GM12801 (cell line): ENCODE measurements around the gene PYCR2.

Source experiments
- TF ChIP-seq, protein P1 (sequence below): IDR thresholded peaks from one replicate; pipeline ENCODE4 v1.5.1; 2011; ENCODE audit warnings: control low read depth; ENCODE audit not compliant: insufficient read length; ENCODE audit errors: extremely low read depth

PYCR2 gene

DNA sequence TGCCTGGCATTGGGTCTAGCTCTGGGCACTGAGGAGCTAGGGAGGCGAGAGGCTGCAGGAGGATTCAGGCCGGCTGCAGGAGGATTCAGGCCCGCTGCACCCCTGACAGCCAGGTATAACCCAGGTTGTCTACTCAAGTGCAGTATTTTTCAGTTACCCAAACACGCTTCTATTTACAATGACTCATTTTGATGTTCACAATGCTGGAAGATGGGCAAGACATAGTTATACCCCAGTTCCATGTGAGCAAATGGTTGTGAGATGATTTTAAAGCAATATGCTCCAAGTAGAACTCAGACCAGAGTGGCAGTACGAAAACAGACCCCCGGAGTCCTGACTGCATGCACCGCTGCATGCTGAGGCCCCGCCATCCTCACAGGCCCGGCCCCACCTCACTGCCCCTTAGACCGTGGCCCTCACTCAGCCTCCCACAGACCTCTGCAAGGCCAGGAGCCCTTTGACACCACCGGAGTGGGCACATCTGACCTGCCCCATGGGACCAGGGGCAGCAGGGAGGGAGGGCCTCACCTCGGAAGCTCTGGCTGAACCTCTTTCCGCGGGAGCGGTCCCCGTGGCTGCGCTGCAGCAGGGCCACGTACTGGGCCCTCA is 35.7 kb downstream of the PYCR2 start:
- TF ChIP-seq, protein P1, sequence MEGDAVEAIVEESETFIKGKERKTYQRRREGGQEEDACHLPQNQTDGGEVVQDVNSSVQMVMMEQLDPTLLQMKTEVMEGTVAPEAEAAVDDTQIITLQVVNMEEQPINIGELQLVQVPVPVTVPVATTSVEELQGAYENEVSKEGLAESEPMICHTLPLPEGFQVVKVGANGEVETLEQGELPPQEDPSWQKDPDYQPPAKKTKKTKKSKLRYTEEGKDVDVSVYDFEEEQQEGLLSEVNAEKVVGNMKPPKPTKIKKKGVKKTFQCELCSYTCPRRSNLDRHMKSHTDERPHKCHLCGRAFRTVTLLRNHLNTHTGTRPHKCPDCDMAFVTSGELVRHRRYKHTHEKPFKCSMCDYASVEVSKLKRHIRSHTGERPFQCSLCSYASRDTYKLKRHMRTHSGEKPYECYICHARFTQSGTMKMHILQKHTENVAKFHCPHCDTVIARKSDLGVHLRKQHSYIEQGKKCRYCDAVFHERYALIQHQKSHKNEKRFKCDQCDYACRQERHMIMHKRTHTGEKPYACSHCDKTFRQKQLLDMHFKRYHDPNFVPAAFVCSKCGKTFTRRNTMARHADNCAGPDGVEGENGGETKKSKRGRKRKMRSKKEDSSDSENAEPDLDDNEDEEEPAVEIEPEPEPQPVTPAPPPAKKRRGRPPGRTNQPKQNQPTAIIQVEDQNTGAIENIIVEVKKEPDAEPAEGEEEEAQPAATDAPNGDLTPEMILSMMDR, result no peak

DNA sequence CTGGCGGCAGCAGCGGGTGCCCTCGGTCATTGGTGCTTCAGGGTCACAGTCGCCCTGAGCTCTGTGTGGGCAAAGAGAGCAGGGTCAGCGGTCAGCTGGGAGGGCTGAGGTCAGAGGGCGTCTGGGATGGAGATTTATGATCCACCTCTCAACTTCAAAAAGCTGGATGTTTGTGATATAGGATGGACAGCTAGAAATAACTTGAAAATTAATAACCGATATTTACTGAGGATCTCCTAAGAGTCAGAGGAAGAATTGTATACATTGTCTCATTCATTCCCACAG is 37.1 kb downstream of the PYCR2 start:
- TF ChIP-seq, protein P1, result no peak

DNA sequence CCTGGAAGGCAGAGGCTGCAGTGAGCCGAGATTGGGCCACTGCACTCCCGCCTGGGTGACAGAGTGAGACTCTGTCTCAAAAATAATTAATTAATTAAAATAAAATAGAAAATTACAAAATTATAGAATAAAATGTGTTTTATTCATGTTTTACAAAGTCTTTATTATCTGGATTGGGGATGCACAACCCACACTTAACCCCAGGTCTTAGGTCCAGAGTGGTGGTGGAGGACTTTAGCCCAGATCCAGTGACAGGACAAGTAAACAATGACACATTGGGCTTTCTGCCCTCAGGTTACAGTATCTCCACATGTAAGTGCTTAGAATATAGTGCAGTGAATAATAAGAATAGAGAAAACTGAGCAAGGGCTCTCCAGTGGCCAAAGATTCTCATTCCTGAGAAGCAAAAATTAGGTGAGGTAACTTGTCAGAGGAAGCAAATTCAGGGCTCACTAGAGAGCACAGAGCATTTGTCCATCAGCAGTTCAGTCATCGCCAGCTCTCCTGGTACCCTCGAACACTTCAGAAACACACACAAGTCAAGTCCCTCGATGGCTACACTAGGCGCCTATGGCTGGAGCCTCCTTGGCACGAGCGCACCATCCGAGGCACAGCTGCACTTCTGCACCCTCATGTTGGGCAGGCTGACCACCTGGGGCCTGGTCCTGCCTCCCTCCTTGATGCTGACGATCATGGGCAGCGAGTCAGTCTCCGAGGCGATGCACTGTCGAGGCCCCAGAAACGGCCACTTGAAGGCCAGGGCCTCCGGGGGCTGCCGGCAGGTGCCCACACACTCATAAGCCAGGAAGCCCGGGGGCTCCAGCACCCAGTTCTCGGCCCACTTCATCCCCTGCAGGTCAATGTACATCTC is 37.7 kb downstream of the PYCR2 start:
- TF ChIP-seq, protein P1, result no peak

DNA sequence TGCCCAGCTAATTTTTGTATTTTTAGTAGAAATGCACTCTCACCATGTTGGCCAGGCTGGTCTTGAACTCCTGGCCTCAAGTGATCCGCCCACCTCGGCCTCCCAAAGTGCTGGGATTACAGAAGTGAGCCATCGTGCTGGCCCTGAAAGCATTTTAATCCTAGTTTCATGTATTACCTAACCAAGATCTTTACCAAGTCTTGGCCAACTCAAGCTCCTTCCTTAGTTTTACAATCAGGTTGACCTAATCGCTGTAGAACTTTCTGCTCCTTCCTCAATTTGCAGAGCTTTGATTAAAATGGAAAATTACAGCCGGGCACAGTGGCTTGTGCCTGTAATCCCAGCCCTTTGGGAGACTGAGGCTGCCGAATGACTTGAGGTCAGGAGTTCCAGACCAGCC is 38.7 kb downstream of the PYCR2 start:
- TF ChIP-seq, protein P1, result no peak

DNA sequence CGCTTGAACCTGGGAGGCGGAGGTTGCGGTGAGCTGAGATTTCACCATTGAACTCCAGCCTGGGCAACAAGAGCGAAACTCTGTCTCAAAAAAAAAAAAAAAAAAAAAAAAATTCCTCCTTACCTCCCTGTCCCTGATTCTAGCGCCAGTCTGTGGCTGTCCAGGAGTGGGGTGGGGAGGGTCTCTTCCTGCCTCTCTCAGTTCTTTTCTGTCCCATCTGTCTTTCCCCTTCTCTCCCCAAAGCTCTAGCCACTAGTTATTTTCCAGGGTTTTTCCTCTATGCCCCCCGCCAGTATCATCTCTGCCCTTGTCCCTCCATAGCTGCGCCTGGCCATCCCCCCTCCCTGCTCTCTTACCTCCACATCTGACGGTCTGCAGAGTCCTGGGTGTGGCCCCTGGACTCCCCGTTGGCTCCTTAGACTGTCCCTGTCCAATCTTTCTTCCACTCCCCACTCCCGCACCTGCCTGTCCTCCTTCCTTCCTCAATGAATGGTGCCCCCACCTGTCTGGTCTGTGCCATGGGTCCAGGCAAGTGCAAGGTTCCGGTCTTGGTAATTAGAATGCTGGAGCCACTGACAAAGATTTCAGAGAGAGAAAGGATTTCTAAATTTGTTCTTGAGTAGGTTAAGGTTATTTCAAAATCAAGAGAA is 40.3 kb downstream of the PYCR2 start:
- TF ChIP-seq, protein P1, result no peak

DNA sequence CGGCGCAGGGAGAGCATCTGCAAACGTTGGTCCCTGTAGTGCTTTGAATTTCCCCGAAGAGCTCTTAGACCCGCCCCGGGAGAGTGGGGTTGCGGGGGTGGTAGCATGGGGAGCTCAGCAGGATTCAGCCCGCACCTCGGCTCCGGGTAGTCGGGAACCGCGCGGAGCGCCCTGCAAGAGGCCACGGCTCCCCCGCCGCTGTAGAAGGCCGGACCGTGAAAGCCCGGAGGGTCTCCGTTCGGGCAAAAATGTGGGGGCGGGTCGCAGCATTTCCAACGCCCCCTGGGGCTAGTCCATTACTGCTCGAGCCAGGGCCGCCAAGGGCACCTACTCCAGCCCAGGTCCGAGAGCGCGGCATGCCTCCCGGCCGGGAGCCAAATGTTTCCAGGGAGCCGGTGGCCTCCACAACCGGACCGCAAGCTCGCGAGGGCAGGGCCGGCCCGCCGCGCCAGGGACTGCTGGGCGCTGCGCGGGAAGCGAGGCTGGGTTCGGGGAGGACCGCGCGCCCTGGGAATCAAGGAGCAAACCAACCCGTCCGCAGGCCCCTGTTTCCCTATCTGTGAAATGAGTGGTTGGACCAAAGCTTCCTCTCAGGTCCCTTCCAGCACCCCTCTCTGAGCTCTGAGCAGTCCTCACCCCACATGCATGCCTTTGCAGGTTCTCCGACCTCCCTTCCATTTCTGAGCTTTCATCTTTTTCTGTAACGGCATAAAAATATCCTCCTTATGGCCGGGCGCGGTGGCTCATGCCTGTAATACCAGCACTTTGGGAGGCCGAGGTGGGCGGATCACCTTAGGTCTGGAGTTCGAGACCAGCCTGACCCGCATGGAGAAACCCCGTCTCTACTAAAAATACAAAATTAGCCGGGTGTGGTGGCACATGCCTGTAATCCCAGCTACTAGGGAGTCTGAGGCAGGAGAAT is 41.1 kb downstream of the PYCR2 start:
- TF ChIP-seq, protein P1, result no peak
